Smooth muscle cell of trachea (primary cell): ENCODE results near the gene RIPK4. TPM values are rescaled to one million over a fixed set of nuclear protein-coding genes. Genes with fewer than 3 reads are reported as not detected.

Source experiments
- total RNA-seq: library from RNA; depleted of rRNA; stranded (reverse); fragments of >200 nt; gene quantifications from 2 replicates; pipeline ENCODE4 v1.2.1, GENCODE V29; 2014

Gene RIPK4
- total RNA-seq, result 0.15 TPM in 1 of 2 replicates, not detected in the other

GRCh38 chr21:41766883-41767605 is at the start of gene RIPK4:
TSS of gene RIPK4 (minus strand) at chr21:41767052. CDS start at chr21:41767041, 11 bp downstream.

Other genes with a start within 250 kb of the RIPK4 start
- gene PRDM15, start 112.3 kb upstream of the RIPK4 start, total RNA-seq, result 4.7 and 4.8 TPM in 2 replicates
- gene C2CD2, start 187.0 kb upstream of the RIPK4 start, total RNA-seq, result 16.3 and 25.8 TPM in 2 replicates
- gene ZBTB21, start 243.3 kb upstream of the RIPK4 start, total RNA-seq, result 6.9 and 7.0 TPM in 2 replicates